Motor neuron (in vitro differentiated cells): ENCODE data around the gene DOCK4. TPM values are rescaled to one million over a fixed set of nuclear protein-coding genes. Genes with fewer than 3 reads are reported as not detected.

ENCODE experiments used
- ATAC-seq, 8 experiments: fragments of 200-7000 bp; cut with Tn5 transposase; replicated peaks in 6 of 8; 2 replicates each; pipeline ENCODE4 v1.8.0; 2021; ENCODE audit warnings: mild to moderate bottlenecking in 8 of 8, moderate library complexity in 8 of 8
- H3K27ac ChIP-seq, 2 donors: fragments of 250-450 bp; sonication (Bioruptor Pico); 2 replicates each; pipeline ENCODE4 v1.9.0; 2021; ENCODE audit warnings: antibody characterized with exemption in 2 of 2, mild to moderate bottlenecking in 2 of 2, moderate library complexity in 1 of 2
- H3K4me1 ChIP-seq, 2 donors: fragments of 250-450 bp; sonication (Bioruptor Pico); replicated peaks in 1 of 2; 2 replicates each; pipeline ENCODE4 v1.6.1; 2021; ENCODE audit warnings: antibody characterized with exemption in 2 of 2, mild to moderate bottlenecking in 2 of 2, moderate library complexity in 1 of 2
- H3K4me3 ChIP-seq, 5 donors: fragments of 250-450 bp; sonication (Bioruptor Pico); 2 replicates each; pipeline ENCODE4 v1.9.0; 2021; ENCODE audit warnings: antibody characterized with exemption in 5 of 5, mild to moderate bottlenecking in 5 of 5, moderate library complexity in 4 of 5
- WGBS, 10 experiments: fragments of 450-650 bp; shearing (Covaris generic); methylation state at CpG; one replicate each; pipeline ENCODE4 v1.0.0; 2022; 5-methylcytosine and 5-hydroxymethylcytosine counted together
- in situ Hi-C, 9 experiments: fragments of 400-800 bp; cut with MboI; loops; one replicate each; pipeline ENCODE4 v1.15.0; 2021; ENCODE audit warnings: low sequenced_read_pairs in 9 of 9, low pct_unique_long_range_greater_than_20kb in 2 of 9; ENCODE audit not compliant: unreplicated experiment in 9 of 9
- total RNA-seq, 8 experiments: library from RNA; unstranded; fragments of 300-600 nt; gene quantifications; 2 replicates each; pipeline versions ENCODE4 v1.2.3 to v1.2.4, GENCODE V29; 2022

The DOCK4 gene
- total RNA-seq, 8 experiments from 2014 or later, result 8.1 to 27.3 (median 20.6) TPM

GRCh38 chr7:112212571-112212970 lies 6.4 kb upstream of the DOCK4 start:
- peak in 4 of 8 experiments; percentile 23 to 50 (median 48) for ATAC-seq

GRCh38 chr7:112211348-112211907 lies 5.2 kb upstream of the DOCK4 start:
- in situ Hi-C loops, result loop anchor here in 3 of 9 experiments (25.0 kb wide), 2 partner anchors 176 to 201 kb away; no protein-coding TSS in a partner anchor
- H3K4me1 ChIP-seq, result peaks cover 3 to 8% of the 10 kb centered on the region in 2 donors
- no peak for ATAC-seq
- no peak overlapping the region for H3K4me3 ChIP-seq
- 0 to 100% (median 61%) methylated on average over 1 of the region's 1 CpG; no CpG with 5 or more reads in 2 of the 10 experiments for WGBS, 10 experiments
- no peak overlapping the region for H3K27ac ChIP-seq

More at GRCh38 chr7:112212571-112212970, 6.4 kb upstream of the DOCK4 start:
- Histone ChIP-seq H3K27ac (no peak overlapping the region), H3K4me3 (no peak overlapping the region), H3K4me1 (peaks cover under 1 to 8% of the 10 kb centered on the region in 2 donors)
- WGBS, 10 experiments, result 40 to 100% (median 100%) methylated on average over 1 to 2 of the region's 2 CpGs; no CpG with 5 or more reads in 5 of the 10 experiments
- in situ Hi-C loops, result loop anchor here in 3 of 9 experiments (25.0 kb wide), 2 partner anchors 175 to 200 kb away; no protein-coding TSS in a partner anchor

- WGBS, 10 experiments, result 60 to 100% (median 100%) methylated on average over 1 to 4 of the region's 6 CpGs; no CpG with 5 or more reads in 3 of the 10 experiments
- in situ Hi-C loops, result loop anchor here in 3 of 9 experiments (25.0 kb wide), 2 partner anchors 180 to 205 kb away; no protein-coding TSS in a partner anchor
- no peak for ATAC-seq
- H3K27ac ChIP-seq, result no peak overlapping the region
- peak overlapping the region in 1 of 5 donors; percentile 98 for H3K4me3 ChIP-seq
- H3K4me1 ChIP-seq, result peaks cover 0 to 5% of the 10 kb centered on the region in 2 donors
These were observed 1.6 kb upstream of the DOCK4 start for GRCh38 chr7:112207765-112208164.

- WGBS, 10 experiments, result 0 to 20% (median 3%) methylated on average over 1 to 13 of the region's 14 CpGs; no CpG with 5 or more reads in 3 of the 10 experiments
- in situ Hi-C loops, result loop anchor here in 3 of 9 experiments (25.0 kb wide), 2 partner anchors 180 to 205 kb away; no protein-coding TSS in a partner anchor
- peak overlapping the region; percentile 42 to 50 for H3K27ac ChIP-seq
- H3K4me1 ChIP-seq, result peaks cover 0 to 5% of the 10 kb centered on the region in 2 donors
- peak in 3 of 8 experiments; percentile 2 to 3 (median 2) for ATAC-seq
- peak overlapping the region; percentile 64 to 98 (median 82) for H3K4me3 ChIP-seq
These were observed 893 bp upstream of the DOCK4 start for GRCh38 chr7:112206991-112207592.

- in situ Hi-C loops, result loop anchor here in 3 of 9 experiments (25.0 kb wide), 2 partner anchors 182 to 207 kb away; no protein-coding TSS in a partner anchor
- 0 to 1% (median 0%) methylated on average over 2 to 38 of the region's 69 CpGs; no CpG with 5 or more reads in 5 of the 10 experiments for WGBS, 10 experiments
These were observed 609 bp downstream of the DOCK4 start for GRCh38 chr7:112205343-112206237.

GRCh38 chr7:112204499-112205342 lies 1.5 kb downstream of the DOCK4 start:
- Histone ChIP-seq H3K4me3 (peak overlapping the region; percentile 64 to 98 (median 82)), H3K4me1 (peaks cover 0 to 5% of the 10 kb centered on the region in 2 donors), H3K27ac (peak overlapping the region in 1 of 2 donors; percentile 70)
- WGBS, 10 experiments, result 0 to 2% (median 0%) methylated on average over 1 to 10 of the region's 14 CpGs; no CpG with 5 or more reads in 1 of the 10 experiments
- ATAC-seq, result no peak
- in situ Hi-C loops, result loop anchor here in 3 of 9 experiments (25.0 kb wide), 2 partner anchors 183 to 208 kb away; no protein-coding TSS in a partner anchor

More at GRCh38 chr7:112205343-112206237, 609 bp downstream of the DOCK4 start:
- peak overlapping the region; percentile 21 to 70 for H3K27ac ChIP-seq
- H3K4me3 ChIP-seq, result peak overlapping the region; percentile 64 to 98 (median 82)
- H3K4me1 ChIP-seq, result peaks cover 0 to 5% of the 10 kb centered on the region in 2 donors
- peak; percentile 7 to 39 (median 30) for ATAC-seq

- in situ Hi-C loops, result loop anchor here in 3 of 9 experiments (25.0 kb wide), 2 partner anchors 184 to 209 kb away; no protein-coding TSS in a partner anchor
- peaks cover 0 to 5% of the 10 kb centered on the region in 2 donors for H3K4me1 ChIP-seq
- no peak for ATAC-seq
- H3K4me3 ChIP-seq, result peak overlapping the region; percentile 64 to 98 (median 82)
- no peak overlapping the region for H3K27ac ChIP-seq
- 50 to 75% (median 64%) methylated on average over 2 to 4 of the region's 4 CpGs for WGBS, 10 experiments
These were observed 2.8 kb downstream of the DOCK4 start for GRCh38 chr7:112203365-112203739.

GRCh38 chr7:112202816-112203215 lies 3.4 kb downstream of the DOCK4 start:
- 13 to 100% (median 68%) methylated on average over 1 to 2 of the region's 2 CpGs; no CpG with 5 or more reads in 2 of the 10 experiments for WGBS, 10 experiments
- peaks cover 0 to 5% of the 10 kb centered on the region in 2 donors for H3K4me1 ChIP-seq
- in situ Hi-C loops, result loop anchor here in 3 of 9 experiments (25.0 kb wide), 2 partner anchors 184 to 209 kb away; no protein-coding TSS in a partner anchor
- no peak for ATAC-seq
- peak overlapping the region in 2 of 5 donors; percentile 3 to 98 for H3K4me3 ChIP-seq
- H3K27ac ChIP-seq, result no peak overlapping the region

- H3K4me3 ChIP-seq, result no peak overlapping the region
- in situ Hi-C loops, result loop anchor here in 3 of 9 experiments (25.0 kb wide), 2 partner anchors 185 to 210 kb away; no protein-coding TSS in a partner anchor
- no peak overlapping the region for H3K27ac ChIP-seq
- ATAC-seq, result no peak
- H3K4me1 ChIP-seq, result peaks cover 2 to 6% of the 10 kb centered on the region in 2 donors
These were observed 4.4 kb downstream of the DOCK4 start for GRCh38 chr7:112201839-112202238.

GRCh38 chr7:112201411-112201810 lies 4.8 kb downstream of the DOCK4 start:
- peak in 3 of 8 experiments; percentile 2 to 32 (median 15) for ATAC-seq
- Histone ChIP-seq H3K4me1 (peaks cover 2 to 8% of the 10 kb centered on the region in 2 donors), H3K27ac (no peak overlapping the region), H3K4me3 (no peak overlapping the region)
- in situ Hi-C loops, result loop anchor here in 3 of 9 experiments (25.0 kb wide), 2 partner anchors 186 to 211 kb away; no protein-coding TSS in a partner anchor
- 0 to 100% (median 83%) methylated on average over 1 to 3 of the region's 6 CpGs; no CpG with 5 or more reads in 3 of the 10 experiments for WGBS, 10 experiments

- Histone ChIP-seq H3K4me3 (no peak overlapping the region), H3K27ac (no peak overlapping the region), H3K4me1 (peaks cover 2 to 8% of the 10 kb centered on the region in 2 donors)
- in situ Hi-C loops, result loop anchor here in 3 of 9 experiments (25.0 kb wide), 2 partner anchors 188 to 213 kb away; no protein-coding TSS in a partner anchor
- 89 to 100% (median 100%) methylated on average over 1 of the region's 1 CpG; no CpG with 5 or more reads in 2 of the 10 experiments for WGBS, 10 experiments
- ATAC-seq, result no peak
These were observed 6.5 kb downstream of the DOCK4 start for GRCh38 chr7:112199672-112200071.
